Stimulated activated CD8-positive, alpha-beta memory T cell treated with anti-CD3 and anti-CD28 coated beads, Interleukin-12 subunit alpha, Interleukin-12 subunit beta, amount 100 ng/mL, for 1 hour (primary cell): Measurements from ENCODE around the gene SNRK.

Experiments used
- DNase-seq: peaks from one replicate; pipeline ENCODE4 v3.0.0-alpha.2; 2020; ENCODE audit warnings: low read depth

Gene SNRK

DNA sequence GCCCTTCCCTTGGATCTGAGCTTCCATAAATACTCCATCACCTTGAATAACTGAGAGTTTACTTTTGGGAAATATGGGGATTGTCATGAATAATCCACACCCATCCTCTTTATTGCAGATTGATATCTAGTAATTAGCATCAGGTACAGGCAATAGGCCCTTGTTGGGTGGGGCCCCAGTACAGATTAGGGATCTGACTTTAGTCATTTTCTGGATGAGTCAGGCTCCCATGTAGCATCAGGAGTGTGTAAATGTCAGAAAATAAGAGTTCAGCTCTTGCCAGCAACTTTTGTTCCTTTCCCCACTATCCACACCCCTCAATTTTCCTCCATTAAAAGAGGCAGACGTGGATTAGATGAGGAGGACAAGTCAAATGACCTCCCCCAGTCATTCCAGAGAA lies 17.7 kb upstream of the SNRK start:
- no peak for DNase-seq

DNA sequence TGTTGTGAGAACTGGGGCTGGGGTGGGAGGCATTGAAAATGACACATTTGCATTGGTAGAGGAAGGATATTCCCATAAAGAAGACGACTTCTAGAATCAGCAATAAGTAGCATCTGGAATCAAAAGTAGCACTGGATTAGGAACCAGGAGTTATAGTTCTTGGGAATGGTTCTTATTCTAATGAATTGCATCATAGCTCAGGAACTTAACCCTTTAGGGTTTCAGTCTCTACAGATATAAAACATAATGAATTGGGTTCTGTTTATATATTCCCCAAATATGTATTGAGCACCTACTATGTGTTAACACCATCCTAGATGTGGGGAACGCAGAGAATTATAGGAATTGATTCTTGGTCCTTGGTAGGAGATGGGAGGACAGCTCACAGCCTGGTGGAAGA lies 16.3 kb upstream of the SNRK start:
- DNase-seq, result no peak

DNA sequence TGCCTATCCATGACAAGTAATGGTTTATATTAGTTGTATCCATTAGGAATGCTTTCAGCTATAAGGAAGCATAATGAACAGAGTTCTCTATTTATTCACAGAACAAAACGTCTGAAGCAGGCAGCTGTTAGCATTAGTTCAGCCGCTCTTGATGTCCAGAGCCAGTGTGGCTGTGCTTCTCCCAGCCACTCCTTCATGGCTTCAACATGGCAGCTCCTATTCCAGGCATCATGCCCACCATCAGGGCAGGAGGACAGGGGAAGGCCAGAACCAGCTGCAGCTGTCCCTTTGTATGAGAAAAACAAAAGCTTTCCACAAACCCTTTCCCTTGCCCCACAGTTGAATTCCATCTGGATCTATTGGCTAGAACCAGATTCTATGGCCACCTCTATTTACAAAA lies 12.9 kb upstream of the SNRK start:
- no peak for DNase-seq

DNA sequence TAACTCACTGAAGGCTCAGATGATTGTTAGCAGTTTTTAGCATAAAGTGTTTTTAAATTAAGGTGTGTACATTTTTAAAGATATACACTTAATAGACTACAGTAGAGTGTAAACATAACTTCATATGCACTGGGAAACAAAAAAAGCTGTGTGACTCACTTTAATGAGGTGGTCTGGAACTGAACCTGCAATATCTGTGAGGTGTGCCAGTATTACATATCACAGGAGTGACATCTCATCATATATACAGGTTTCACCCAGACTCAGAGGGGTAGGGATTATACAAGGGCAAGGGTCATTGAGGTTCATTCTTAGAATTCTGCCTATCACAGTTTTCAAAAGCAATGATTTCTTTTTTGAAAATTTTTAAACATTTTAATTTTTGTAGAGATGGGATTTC lies 7.3 kb upstream of the SNRK start:
- DNase-seq, result no peak

DNA sequence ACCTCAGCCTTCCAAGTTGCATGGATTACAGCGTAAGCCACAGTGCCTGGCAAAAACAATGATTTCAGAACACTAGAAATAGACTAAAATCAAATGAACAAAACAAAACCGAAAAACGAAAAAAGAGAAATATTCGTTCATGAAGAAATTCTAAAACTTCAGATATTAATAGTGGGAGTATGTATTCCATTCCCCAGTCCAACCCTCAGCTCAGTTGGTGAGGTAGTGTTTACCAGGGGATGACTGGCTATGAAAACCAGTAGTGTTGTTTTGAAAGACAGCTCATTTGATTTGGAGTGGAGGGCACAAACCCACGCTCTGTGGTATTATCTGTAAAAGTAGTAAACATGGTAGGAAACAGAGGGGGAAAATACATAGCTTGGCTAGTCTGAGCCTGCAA lies 6.8 kb upstream of the SNRK start:
- no peak for DNase-seq

DNA sequence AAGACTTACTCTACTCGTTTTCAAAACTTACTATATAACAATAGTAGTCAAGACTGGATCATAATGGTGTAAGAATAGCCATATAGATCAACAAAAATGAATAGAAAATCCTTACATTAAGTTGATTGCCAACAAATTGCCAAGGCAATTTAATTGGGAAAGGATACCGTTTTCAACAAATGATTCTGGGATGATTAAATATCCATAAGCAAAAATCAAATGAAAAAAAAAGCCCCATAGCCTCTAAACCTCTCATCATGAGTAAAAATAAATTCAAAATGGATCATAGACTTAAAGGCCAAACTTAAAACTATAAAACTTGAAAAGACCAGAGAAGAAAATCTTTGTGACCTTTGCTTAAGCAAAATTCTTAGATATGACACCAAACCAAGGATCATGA lies 5.3 kb upstream of the SNRK start:
- DNase-seq, result no peak

DNA sequence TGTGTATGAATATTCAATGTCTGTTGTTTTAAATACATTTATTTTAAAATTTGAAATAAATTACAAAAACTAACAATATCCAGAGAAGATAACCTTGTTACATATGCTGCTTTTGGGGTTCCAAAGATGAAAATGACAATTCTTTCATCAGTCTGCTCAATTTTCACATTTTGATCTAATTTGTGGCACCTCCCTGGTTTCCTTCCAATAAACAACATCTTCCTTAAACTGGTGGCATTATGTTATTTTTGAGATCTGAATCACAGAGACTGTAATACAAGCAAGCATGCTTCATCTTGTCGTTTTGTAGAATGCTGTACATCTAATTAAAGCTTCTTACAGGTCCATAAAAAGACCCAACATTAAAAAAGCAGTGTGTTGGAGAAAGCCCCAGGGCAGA lies 2.2 kb upstream of the SNRK start:
- no peak for DNase-seq

DNA sequence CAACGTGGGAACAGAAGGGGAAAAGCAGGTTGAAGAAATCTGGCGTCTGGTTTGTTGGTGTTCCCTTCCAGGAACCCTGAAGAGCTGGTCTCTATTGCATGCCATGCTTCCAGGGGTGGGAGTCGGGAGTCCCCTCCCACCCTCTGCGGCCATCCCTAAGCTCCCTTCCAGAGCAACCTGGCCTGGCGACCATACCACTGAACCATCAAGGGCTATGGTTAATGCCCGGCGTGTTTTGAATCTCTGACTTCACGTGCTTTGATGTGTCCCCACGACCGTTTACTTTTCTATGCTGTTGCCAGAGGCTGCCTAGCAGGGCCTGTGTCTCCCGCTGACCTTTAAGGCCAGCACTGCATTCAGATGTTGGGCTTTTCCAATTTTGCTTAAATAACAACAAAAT lies 696 bp upstream of the SNRK start:
- DNase-seq, result no peak

DNA sequence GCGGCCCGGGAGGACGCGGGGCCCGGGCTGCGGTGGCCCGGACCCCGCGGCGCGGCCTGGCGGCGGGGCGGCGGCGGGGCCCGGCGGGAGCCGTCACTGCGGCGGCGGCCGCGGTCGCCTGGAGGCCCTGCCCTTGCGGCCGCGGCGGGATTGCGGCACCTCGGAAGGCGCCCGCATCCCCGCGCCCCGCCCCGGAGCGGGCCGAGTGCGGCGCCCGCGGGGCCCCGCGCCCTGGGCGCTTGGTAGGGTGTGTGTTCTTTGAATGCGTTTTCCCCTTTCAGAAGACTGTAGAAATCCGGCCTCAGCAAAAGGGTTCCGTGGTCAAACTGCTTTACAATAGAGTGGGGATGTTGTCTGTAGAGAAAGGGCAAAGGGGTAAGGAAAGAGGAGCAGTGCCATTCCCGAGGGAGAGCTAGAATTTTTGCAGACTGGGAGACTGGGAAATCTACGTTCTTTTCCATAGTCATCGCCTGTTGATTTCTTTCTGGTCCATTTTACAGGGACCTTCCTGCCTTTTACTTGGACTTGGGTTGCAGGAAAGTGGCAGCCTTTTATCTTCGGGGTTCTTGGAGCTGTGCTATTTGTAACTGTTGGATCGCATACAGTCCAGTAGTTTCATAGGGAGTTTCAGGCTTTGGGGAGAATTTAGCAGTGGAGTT lies 630 bp downstream of the SNRK start:
- DNase-seq, result no peak

DNA sequence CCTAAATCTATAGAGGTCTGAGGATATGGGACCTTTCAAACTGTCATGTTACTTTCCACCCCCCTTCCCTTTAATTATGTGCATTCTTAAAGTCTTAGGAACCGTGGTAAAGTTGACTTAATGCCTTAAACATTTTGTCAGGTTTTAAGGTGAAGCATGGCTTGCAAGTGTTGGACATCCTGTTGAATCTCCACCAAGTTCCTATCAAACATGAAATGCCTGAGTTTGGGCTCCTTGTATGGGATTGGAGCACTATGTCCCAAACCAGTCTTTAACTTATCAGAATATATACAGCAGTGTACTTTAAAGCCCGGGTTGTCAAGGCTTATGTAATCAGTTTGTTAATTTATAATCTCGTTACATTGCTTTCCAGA lies 1.1 kb downstream of the SNRK start:
- DNase-seq, result no peak

DNA sequence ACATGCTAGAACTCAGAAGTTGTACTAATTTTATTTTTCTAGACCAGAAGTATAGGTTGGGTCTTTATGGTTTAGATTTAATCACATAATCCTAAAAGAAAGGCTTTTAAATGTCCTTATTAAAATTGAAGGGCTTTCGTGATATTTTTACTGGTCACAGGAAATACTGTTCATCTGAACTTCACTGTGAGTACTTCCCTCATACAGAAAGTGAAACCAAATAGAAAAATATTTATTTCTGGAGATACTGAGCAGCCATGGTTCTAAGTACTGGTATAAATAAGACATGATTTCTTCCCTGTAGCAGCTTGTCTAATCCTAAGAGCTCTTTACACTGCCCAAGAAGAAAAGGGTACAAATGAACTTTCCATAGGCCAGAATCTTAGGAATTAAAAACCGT lies 2.0 kb downstream of the SNRK start:
- DNase-seq, result no peak

DNA sequence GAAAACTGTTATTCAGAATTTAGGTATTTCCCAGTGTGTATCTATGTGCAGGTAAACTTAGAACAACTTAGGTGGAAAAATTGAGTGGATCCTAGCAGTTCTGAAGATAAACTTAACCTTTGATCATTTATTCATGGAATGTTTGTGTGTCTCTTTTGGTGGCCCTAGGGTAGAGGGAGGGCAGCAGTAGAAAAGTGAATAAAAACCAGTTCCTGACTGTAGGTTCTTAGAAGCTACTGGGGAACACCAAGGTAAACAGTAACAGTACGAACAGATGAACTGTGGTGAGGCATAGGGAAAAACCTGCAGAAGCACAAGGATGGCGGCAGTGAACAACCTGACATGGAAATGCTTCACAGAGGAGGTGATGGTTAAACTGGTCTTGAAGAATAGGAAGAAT lies 2.5 kb downstream of the SNRK start:
- no peak for DNase-seq

DNA sequence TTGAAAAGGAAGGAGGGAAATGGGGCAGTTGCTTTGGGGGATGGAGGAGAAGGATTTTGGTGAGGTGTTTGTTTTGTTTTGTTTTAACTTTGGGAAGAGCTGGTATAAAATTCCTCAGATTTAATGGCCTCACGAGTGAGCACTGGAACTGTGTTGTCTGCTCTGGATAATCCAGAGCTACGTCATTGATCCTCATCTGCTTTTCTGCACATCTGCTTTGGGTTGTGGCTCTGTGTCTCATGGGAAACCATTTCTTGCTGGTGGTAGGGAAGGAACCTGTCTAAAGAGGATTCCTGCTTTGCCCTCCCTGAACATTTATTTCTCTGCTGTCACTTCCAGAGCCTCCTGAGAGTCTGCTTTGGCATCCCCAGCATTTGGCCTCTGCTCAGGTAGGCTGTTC lies 3.1 kb downstream of the SNRK start:
- no peak for DNase-seq

DNA sequence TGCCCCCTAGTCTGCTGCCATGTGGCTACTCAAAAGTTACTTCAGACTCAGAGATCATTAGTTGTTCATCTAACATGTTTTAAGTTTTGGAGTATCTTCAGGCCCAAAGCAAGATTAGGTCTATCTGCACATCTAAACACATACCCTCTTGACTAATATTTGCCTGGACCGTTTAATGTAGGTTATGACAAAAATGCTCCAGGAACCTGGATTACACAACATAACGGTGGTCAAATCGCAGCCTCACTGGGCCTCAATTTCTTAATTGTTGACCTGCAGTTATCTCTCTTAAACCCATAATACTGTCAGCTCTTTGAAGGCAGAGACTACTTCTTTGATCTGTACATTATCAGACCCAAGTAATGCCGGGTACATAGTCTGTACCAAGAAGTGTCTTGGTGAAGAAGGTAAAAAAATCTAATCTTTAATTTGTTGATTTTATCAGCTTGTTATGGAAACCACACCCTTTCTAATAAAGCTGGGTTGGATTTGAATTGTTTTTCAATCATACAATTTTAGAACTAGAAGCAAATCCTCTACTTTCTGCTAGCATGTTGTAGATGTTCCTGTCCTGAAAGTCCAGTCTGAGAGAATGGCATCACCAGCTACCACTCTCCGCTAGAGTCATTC lies 3.6 kb downstream of the SNRK start:
- DNase-seq, result no peak

DNA sequence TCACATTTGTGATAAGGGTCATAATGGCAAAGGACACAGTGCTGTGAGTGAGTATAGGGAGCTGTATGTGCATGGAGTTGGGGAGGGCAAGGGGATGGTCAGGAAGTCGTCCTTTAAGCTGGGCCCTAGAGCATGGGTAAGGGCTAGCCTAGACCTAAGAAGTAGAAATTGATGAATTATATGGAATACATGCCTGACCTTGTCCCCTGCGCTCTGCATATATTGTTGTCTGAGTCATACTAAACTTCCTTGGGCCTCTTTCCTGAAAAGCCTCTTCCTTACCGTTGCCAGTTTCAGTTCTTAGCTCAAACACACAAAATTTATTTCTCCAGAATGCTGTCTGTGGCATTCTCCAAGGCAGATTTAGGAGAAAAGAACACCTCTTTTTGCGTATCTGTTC lies 4.6 kb downstream of the SNRK start:
- DNase-seq, result no peak

DNA sequence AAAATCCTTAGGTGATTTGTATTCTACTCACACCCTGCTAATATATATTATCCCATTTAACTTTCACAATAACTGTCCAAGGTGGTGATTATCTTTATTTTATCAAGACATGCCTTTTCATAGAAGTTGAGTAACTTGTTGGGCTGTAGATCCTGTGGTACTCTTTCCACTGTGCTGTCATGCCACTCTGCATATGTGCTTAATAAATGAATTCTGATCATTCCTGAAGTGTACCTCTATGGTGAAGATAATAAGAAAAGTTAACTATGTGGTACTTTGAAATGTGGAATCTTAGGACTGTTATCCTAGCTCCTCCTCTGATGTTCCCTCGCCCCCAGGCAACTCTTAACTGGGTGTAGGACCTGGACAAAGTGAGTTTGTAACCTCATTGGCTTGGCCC lies 5.2 kb downstream of the SNRK start:
- DNase-seq, result no peak

DNA sequence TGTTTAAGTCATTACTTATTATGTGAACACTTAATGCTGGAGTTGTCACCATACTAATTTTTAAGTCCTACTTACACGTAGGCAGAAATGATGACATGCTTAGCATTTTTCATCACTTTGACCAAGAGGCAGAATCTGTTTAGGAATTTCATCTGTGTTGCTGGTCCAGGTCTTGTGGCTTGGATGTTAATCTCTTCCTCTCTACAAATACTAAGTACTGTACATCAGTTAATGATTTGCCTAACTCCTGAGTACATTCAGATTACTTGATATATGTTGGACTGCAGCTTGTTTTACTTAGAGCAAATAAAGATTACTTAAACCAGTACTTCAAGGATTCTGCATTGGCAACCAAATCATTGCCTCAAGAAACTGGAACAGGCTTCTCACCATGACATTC lies 8.6 kb downstream of the SNRK start:
- DNase-seq, result no peak

DNA sequence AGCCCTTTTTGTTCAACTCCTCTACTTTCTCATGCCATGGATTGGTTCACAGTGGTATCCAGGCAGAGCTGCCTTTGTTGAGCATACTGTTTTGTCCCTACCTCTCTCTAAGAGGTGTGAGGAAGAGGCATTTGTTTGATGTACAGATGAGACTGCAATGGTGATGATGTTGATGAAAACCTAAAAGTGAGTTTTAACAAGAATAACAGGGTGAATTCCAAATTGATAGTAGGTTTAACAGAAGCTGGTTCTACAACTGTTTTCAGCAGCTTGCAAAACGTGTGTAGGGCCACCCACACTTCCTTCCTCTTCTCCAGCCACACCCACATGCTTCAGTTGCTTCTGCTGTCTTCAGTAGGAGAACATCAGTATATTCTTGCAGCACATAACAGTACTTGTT lies 10.2 kb downstream of the SNRK start:
- peak; percentile 43 for DNase-seq

DNA sequence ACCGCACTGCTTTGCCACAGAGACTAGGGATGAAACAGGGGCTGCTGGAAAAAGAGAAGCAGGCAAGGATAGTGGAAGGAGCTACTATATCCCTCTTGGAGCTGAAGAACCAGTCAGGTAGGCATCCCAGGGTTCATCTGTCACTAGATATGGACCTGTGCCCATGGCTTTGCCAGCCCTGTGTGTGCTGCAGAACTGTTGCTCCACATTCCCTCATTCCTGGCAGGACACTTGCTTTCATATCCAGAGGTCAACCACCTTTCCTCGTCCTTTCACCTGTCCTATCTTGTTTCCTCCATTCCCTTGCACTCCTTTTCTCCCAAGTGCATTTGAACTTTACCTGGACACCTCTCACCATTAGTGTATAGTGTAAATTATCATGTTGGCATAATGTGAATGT lies 12.0 kb downstream of the SNRK start:
- DNase-seq, result no peak

DNA sequence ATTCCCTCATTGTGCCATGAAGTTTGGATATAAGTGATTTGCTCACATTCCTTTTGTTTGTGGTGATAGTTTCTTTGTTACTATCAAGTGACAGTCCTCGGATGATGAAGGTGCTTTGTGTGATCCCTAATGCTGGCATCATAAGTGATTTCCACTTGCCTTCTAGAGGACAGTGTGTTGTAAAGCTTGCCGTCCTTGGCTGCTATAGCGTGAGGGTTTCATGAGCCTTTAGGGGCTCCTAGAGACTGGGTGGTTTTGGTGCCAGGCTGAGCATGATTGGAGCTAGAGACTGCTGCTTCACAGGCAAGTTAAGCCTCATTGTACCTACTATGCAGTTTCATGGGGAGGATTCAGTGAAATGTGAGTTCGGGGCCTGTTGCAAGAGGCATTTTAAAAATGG lies 12.4 kb downstream of the SNRK start:
- no peak for DNase-seq

DNA sequence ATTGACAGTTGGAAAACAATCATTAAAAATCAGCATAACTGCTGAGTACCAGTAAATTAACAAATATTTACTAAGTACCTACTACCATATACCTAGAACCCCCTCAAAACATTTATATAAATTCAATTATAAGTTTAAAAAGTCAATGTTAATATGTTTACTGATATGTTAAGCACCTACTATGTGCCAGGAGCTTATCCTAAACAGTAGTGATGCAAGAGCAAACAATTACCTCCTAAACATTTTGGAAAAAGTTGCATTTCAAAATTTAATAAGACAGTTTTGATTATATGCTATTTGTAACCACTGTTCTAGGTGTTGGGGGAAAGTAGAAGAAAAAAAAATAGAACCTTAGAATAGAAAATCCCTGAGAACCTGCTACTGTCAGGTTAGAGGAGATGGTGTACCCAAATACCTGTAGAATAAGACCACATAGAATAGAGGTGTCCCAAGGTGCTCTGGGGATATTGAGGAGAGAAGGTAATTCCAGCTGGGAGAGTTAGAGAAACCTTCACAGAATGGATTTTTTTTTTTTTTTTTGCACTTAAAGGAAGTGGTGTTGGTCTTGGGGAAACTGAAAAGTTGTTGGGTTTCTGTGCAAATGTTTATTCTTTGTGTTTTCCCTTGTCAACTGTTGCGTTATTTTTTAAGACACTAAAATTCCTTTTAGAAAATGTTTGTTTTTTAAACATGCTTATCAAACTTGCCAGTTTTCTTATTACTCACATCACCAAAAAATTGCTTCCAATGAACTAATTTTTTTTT lies 16.0 kb downstream of the SNRK start:
- no peak for DNase-seq

DNA sequence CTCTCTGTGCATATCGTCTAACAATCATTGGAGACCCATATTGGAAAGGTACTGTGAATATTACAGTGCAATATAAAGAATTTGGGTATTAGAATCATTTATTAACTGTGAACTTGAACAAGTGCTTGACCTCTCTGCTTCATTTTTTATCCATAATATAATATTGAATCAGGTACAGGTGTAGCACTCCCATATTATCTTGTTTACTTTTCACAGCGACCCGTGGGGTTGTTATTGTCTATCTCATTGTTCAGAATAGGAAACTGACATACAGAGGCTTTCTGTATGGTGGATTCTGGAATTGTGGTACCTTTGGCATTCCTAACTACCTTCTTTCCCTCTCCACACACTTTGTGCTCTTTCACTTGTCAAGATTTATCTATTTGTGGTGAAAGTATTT lies 17.8 kb downstream of the SNRK start:
- no peak for DNase-seq

DNA sequence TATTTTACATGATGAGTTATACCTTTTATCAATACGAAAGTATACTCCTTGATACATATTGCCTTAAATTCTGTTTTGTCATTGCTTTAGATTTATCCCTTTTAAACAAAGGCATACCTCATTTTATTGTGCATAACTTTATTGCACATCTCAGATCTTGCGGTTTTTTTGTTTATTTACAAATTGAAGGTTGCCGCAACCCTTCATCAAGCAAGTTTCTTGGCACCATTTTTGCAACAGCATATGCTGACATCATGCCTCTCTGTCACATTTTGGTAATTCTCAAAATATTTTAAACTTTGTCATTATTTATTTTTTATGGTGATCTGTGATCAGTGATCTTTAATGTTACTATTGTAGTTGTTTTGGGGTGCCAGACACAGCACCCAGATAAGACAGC lies 20.9 kb downstream of the SNRK start:
- no peak for DNase-seq

DNA sequence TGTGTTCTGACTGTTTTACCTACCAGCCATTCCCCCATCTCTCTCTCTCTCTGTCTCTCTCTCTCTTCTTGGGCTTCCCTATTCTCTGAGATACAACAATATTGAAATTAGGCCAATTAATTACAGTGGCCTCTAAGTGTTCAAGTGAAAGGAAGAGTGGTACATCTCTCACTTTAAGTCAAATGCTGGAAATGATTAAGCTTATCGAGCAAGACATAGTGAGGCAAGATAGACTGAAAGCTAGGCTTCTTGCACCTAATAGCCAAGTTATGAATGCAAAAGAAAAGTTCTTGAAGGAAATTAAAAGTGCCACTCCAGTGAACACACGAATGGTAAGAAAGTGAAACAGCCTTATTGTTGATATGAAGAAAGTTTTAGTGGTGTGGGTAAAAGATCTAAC lies 21.3 kb downstream of the SNRK start:
- no peak for DNase-seq
